ENCODE results near the gene RPL18A.

Gene RPL18A

GRCh38 chr19:17910791-17911360, 51.2 kb downstream of the RPL18A start:
- DNase-seq = no peak
